Activated naive CD4-positive, alpha-beta T cell treated with anti-CD3 and anti-CD28 coated beads for 36 hours (primary cell): ENCODE measurements around the gene C19orf85. TPM values are rescaled to one million over a fixed set of nuclear protein-coding genes. Genes with fewer than 3 reads are reported as not detected.

Experiments
- CTCF ChIA-PET: fragments of 350-600 bp; sonication (Branson Sonifier 250); formaldehyde crosslinking; loops from one replicate; lab custom pipeline; 2021; ENCODE audit warnings: antibody characterized with exemption; lab: Charles Lee
- DNase-seq: peaks from one replicate; pipeline ENCODE4 v3.0.0-alpha.2; 2020
- H3K27ac Mint-ChIP-seq: one replicate; pipeline ENCODE4 v1.8.0; 2021; ENCODE audit warnings: mild to moderate bottlenecking, mixed read lengths
- H3K27me3 Mint-ChIP-seq: one replicate; pipeline ENCODE4 v1.8.0; 2021; ENCODE audit warnings: low read depth, mixed read lengths
- H3K36me3 Mint-ChIP-seq: one replicate; pipeline ENCODE4 v1.8.0; 2021; ENCODE audit warnings: low read depth, mixed read lengths
- H3K4me1 Mint-ChIP-seq: one replicate; pipeline ENCODE4 v1.8.0; 2021; ENCODE audit warnings: low read depth, mixed read lengths
- H3K4me3 Mint-ChIP-seq: one replicate; pipeline ENCODE4 v1.8.0; 2021; ENCODE audit warnings: mild to moderate bottlenecking, moderate library complexity, mixed read lengths
- H3K9me3 Mint-ChIP-seq: one replicate; pipeline ENCODE4 v1.8.0; 2021; ENCODE audit warnings: mixed read lengths
- intact Hi-C: fragments of 100-400 bp; cut with micrococcal nuclease; formaldehyde crosslinking; loops from one replicate; pipeline ENCODE4 v1.15.1; 2023
- total RNA-seq, 2 experiments: library from RNA; stranded (reverse); gene quantifications; one replicate each; pipeline ENCODE4 v1.2.3, GENCODE V29; 2021

Gene C19orf85
- total RNA-seq, 2 experiments from 2014 or later, result not detected

- peaks cover 13% of the 10 kb centered on the region for H3K4me1 Mint-ChIP-seq
- H3K36me3 Mint-ChIP-seq, result no peaks in the 10 kb centered on the region
- CTCF ChIA-PET, result interaction anchor here (0.6 to 3.4 kb wide), 7 partner anchors 10 to 279 kb away, joined by 3 to 13 read pairs (median 4); no protein-coding TSS in a partner anchor
- no peak for DNase-seq
- H3K9me3 Mint-ChIP-seq, result no peaks in the 10 kb centered on the region
- no peak overlapping the region for H3K4me3 Mint-ChIP-seq
- no peaks in the 10 kb centered on the region for H3K27me3 Mint-ChIP-seq
- no peak overlapping the region for H3K27ac Mint-ChIP-seq
- intact Hi-C loops, result no loop called here
Measured at GRCh38 chr19:55419624-55420236, 44.8 kb downstream of the C19orf85 start.

DNA sequence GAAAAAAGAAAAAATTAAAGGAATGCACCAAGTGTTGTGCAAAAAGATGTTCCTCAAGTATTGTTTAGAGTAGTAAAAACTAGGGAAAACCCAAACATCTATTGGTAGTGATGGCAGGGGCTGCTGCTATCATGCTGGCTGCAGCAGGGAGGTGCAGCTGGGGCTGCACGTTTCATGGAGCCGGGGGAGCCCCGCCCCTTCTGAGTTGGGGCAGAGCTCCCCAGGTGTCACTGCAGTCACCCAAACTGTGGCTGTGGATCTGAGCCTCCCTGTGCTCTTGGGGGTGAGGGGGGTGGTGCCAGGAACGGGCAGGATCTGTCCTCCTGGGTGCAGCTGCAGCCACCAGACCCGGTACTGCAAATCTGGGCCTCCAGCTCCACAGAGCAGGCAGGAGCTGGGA lies 45.4 kb downstream of the C19orf85 start:
- intact Hi-C loops, result no loop called here
- no peaks in the 10 kb centered on the region for H3K36me3 Mint-ChIP-seq
- H3K9me3 Mint-ChIP-seq, result no peaks in the 10 kb centered on the region
- no peak overlapping the region for H3K4me3 Mint-ChIP-seq
- H3K27me3 Mint-ChIP-seq, result no peaks in the 10 kb centered on the region
- peaks cover 13% of the 10 kb centered on the region for H3K4me1 Mint-ChIP-seq
- DNase-seq, result no peak
- CTCF ChIA-PET, result interaction anchor here (0.8 to 3.4 kb wide), 7 partner anchors 9 to 279 kb away, joined by 3 to 13 read pairs (median 3); no protein-coding TSS in a partner anchor
- no peak overlapping the region for H3K27ac Mint-ChIP-seq

- peak; percentile 73 for DNase-seq
- Mint-ChIP-seq H3K4me3 (no peak overlapping the region), H3K9me3 (no peaks in the 10 kb centered on the region), H3K36me3 (no peaks in the 10 kb centered on the region), H3K4me1 (peaks cover 13% of the 10 kb centered on the region), H3K27ac (no peak overlapping the region), H3K27me3 (no peaks in the 10 kb centered on the region)
- CTCF ChIA-PET, result interaction anchor here (0.5 to 3.4 kb wide), 10 partner anchors 10 to 1144 kb away, joined by 3 to 13 read pairs (median 4); partner anchors contain the start of gene TMEM238
- intact Hi-C loops, result loop anchor here (1.0 kb wide), 2 partner anchors 206 to 277 kb away; no protein-coding TSS in a partner anchor
Measured at GRCh38 chr19:55418185-55418584, 46.4 kb downstream of the C19orf85 start.

Other genes starting within 250 kb of the C19orf85 start
- gene TMEM86B, start 236.0 kb downstream of the C19orf85 start, total RNA-seq, result 1 to 10 TPM; 6.1 to 6.8 TPM
- gene PPP6R1, start 205.7 kb downstream of the C19orf85 start, total RNA-seq, result 100 to 1,000 TPM; 166 to 174 TPM
- 10 to 100 TPM; 44.3 to 45.0 TPM for gene HSPBP1, start 184.6 kb downstream of the C19orf85 start, total RNA-seq
- 1 to 10 TPM; 1.4 to 2.2 TPM for gene BRSK1, start 180.8 kb downstream of the C19orf85 start, total RNA-seq
- not detected for gene TMEM150B, start 139.4 kb downstream of the C19orf85 start, total RNA-seq
- gene KMT5C, start 124.9 kb downstream of the C19orf85 start, total RNA-seq, result 10 to 100 TPM; 45.9 to 47.1 TPM
- under 1 TPM; 0.57 to 0.64 TPM for gene COX6B2, start 110.0 kb downstream of the C19orf85 start, total RNA-seq
- not detected for gene GARIN5B, start 101.5 kb downstream of the C19orf85 start, total RNA-seq
- not detected for gene IL11, start 94.3 kb downstream of the C19orf85 start, total RNA-seq
- gene TMEM190, start 87.9 kb downstream of the C19orf85 start, total RNA-seq, result not detected
- 10 to 100 TPM in 1 of 2 experiments, 1 to 10 TPM in 1; 9.9 to 10.2 TPM for gene TMEM238, start 80.5 kb downstream of the C19orf85 start, total RNA-seq
- 1,000 to 10,000 TPM; 3,327 to 3,354 TPM for gene RPL28, start 78.8 kb downstream of the C19orf85 start, total RNA-seq
- gene UBE2S, start 57.0 kb downstream of the C19orf85 start, total RNA-seq, result 100 to 1,000 TPM; 294 to 307 TPM
- gene SHISA7, start 21.5 kb downstream of the C19orf85 start, total RNA-seq, result not detected
- 10 to 100 TPM; 18.6 to 20.5 TPM for gene ISOC2, start 3.1 kb downstream of the C19orf85 start, total RNA-seq
- gene ZNF628, start 11.9 kb upstream of the C19orf85 start, total RNA-seq, result 1 to 10 TPM; 6.0 to 6.1 TPM
- 1 to 10 TPM; 7.6 to 8.0 TPM for gene NAT14, start 20.4 kb upstream of the C19orf85 start, total RNA-seq
- gene SSC5D, start 23.7 kb upstream of the C19orf85 start, total RNA-seq, result under 1 TPM; 0.25 to 0.48 TPM
- not detected for gene SBK2, start 72.4 kb upstream of the C19orf85 start, total RNA-seq
- gene SBK3, start 80.8 kb upstream of the C19orf85 start, total RNA-seq, result not detected
- 1 to 10 TPM; 6.1 to 6.5 TPM for gene ZNF579, start 116.1 kb upstream of the C19orf85 start, total RNA-seq
- gene FIZ1, start 134.8 kb upstream of the C19orf85 start, total RNA-seq, result 10 to 100 TPM; 12.8 to 14.8 TPM
- gene ZNF524, start 135.5 kb upstream of the C19orf85 start, total RNA-seq, result 10 to 100 TPM; 20.9 to 23.0 TPM
- gene ZNF865, start 140.9 kb upstream of the C19orf85 start, total RNA-seq, result 10 to 100 TPM; 10.8 to 11.2 TPM
- 1 to 10 TPM; 3.7 to 4.0 TPM for gene ZNF784, start 159.8 kb upstream of the C19orf85 start, total RNA-seq
- gene ZNF580, start 176.3 kb upstream of the C19orf85 start, total RNA-seq, result 10 to 100 TPM; 18.1 to 18.7 TPM
- gene ZNF581, start 178.9 kb upstream of the C19orf85 start, total RNA-seq, result 10 to 100 TPM; 18.0 to 20.7 TPM
- gene CCDC106, start 183.5 kb upstream of the C19orf85 start, total RNA-seq, result 1 to 10 TPM; 4.2 to 4.4 TPM
- 100 to 1,000 TPM; 285 to 293 TPM for gene U2AF2, start 190.3 kb upstream of the C19orf85 start, total RNA-seq
- gene EPN1, start 210.5 kb upstream of the C19orf85 start, total RNA-seq, result 10 to 100 TPM; 23.4 TPM